NCI-H2107 treated with DMSO at 0.1 percent for 48 hours (cell line): ENCODE measurements around the gene HMOX1.

Source experiments
- DNase-seq: peaks from one replicate; lab custom pipeline; 2025; ENCODE audit not compliant: unreplicated experiment; lab: John Stamatoyannopoulos, UW

The HMOX1 gene, protein sequence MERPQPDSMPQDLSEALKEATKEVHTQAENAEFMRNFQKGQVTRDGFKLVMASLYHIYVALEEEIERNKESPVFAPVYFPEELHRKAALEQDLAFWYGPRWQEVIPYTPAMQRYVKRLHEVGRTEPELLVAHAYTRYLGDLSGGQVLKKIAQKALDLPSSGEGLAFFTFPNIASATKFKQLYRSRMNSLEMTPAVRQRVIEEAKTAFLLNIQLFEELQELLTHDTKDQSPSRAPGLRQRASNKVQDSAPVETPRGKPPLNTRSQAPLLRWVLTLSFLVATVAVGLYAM

DNA sequence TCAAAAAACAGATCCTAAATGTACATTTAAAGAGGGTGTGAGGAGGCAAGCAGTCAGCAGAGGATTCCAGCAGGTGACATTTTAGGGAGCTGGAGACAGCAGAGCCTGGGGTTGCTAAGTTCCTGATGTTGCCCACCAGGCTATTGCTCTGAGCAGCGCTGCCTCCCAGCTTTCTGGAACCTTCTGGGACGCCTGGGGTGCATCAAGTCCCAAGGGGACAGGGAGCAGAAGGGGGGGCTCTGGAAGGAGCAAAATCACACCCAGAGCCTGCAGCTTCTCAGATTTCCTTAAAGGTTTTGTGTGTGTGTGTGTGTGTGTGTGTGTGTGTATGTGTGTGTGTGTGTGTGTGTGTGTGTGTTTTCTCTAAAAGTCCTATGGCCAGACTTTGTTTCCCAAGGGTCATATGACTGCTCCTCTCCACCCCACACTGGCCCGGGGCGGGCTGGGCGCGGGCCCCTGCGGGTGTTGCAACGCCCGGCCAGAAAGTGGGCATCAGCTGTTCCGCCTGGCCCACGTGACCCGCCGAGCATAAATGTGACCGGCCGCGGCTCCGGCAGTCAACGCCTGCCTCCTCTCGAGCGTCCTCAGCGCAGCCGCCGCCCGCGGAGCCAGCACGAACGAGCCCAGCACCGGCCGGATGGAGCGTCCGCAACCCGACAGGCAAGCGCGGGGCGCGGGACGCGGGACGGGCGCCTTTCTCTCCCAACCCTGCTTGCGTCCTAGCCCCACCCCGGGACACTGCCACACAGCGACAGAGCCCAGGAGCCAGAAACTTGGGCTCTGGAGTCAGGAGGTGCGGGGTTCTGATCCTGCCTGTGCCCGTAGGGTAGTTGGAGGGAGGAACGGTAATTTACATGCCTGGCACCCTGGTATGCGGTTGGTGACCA, at the start of gene HMOX1:
TSS of gene HMOX1 (plus strand) at position 560 of the 887 bp plus-strand sequence. CDS start at position 638, 78 bp downstream.
- DNase-seq = no peak

DNA sequence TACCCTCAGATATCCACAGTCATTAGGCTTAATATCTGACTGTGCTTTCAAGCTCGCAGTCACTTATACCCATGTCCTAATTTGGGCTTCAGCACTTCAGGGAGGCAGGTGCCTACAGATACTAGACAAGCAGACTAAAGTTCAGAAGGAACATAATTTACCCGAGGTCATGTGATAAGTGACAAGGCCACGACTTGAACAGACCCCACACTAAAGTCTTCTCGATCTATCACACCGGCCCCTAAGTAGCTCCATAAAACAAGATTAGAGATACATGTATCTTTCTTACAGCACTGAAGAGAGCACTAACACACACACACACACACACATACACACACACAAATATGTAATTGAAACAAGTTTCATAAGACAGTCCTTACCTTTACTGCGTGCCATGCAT, 48.6 kb upstream of the HMOX1 start:
- no peak for DNase-seq

DNA sequence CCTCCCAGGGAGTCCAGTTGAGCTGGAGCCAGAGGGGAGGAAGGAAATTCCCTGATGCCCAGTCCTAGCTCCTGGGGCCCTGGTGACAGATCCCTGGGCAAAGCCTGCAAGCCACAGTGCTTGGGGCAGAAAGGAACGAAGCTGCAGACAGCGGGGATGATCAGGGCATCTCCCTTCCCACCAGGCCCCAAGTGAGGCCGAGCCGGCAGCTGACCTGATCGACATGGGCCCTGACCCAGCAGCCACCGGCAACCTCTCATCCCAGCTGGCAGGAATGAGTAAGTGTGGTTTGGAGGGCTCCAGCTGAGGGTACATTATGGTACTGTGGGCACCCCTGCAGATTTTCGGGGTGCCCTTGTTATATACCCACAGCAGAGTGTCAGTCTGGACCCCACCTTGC, 47.7 kb upstream of the HMOX1 start:
- DNase-seq = no peak

DNA sequence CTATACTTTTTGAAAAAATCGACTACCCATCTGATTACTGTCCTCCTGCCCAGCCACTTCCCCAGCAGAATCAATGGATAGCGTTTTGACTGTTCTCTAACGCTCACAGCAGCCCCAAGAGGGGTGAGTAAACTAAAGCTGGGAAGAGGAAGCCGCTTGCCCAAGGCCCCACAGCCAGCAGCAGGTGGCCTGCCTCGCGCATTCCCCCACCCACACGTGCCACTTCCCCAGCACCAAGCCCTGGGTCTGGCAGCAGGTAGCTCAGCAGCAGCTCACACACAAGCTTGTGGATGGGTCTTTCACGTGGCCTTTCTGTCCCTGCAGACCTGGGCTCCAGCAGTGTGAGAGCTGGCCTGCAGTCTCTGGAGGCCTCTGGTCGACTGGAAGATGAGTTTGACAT, 46.9 kb upstream of the HMOX1 start:
- peak; percentile 13 for DNase-seq

DNA sequence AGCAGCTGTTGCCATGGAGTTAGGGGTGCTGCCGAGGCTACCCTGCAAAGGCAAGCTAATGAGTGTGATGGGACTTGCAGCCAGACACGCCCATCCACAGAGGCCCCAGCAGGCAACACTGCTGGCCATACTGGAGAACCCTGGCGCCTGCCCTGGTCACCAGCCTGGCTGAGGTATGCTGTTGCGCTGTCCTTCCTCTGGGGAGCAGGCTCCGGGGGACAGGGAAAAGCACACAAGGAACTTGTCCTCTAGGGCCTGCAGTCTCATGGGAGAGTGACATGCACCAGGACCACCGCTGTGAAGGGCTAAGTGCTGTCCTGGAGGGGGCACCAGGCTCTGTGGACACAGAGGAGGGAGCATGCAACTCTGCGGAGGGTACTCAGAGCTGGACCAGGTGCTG, 45.4 kb upstream of the HMOX1 start:
- DNase-seq = no peak

DNA sequence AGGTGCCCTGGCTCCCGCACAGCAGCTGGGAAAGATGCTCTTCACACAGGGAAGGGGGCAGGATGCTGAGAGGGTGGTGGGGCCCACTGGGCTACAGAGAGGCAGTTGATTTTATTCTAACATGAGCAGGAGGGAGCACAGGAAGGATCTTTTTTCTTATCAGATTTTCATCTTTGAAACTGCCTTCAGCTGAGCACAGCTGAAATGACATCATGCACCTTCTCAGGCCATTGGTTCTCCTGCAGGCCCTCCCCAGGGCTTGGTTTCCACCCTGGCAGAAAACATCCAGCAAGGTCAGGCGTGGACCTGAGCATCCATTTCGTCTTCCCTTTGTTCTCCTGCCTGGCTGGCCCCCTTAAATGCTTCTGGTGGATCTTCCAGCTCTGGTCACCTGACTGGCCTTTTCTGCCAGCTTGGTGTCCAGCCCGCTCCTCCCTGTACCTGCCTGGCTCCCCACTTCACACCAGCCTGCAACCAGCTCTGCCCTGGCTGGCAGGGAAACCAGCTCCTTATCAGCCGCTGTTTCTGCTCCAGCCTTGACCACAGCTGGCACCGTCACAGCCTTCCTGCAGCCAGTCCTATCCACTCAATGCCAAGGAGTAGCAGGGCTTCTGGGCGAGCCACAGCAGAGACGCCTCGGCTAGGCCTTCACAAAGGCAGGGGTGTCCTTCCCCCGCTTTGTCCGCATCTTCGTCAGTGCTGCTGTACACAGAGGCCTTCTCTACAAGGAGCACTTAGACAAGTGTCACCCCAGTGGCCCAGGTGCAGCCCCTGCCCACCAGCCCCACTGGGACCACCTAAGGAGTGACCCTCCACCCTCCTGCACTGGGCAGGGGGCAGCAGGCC, 44.7 kb upstream of the HMOX1 start:
- DNase-seq = no peak

DNA sequence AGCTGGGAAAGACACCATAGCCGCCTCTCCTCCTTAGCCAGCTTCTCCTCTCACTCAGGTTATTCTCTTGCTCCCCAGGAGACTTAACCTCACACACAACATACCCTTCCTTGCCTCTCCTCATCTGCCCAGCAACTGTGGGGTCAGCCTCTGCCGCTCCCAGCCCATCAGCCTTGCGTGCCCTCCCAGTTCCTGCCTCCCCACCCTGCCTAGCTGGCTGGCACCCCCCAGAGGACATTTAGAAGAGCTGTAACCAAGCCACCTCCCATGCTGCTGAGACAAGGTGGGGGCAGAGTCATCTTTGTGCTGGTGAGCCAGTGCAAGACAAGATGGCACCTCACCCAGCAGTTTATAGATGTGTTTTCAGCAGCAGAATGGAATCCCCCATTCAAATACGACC, 43.0 kb upstream of the HMOX1 start:
- peak; percentile 7 for DNase-seq

DNA sequence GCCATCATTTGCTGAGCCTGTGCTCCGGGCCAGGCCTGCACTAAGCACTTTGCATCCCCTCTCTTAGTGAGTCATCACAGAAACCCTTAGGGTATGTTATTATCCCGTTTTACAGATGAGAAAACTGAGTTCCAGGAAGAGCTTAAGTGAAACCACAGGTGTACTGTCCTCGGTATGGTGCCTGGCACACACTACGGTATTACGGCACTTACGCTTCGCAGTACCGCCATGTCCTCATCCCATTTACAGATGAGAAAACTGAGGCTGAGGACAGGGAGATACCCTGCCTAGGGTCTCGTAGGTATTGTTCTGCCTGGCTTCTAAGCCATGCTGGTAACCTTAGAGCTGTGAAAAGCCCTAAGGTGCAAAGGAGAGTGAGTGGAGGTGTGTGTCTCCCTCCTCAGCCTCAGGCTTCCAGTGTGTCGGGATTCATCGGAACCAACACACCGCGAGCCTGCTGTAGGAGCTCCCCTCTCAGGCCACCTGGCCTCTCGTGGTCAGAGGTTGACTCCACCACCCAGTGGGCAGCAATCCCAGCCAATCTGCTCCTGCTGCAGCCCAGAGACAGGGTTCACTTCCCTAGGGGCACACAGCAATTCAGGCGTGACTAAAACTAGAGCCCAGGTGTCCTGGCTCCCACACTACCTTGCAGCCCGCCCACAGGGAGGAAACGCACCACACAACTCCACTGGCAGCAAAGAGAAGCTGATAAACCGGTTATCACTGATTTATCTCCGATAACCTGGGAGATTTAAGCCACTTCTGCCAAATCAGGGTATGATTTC, 39.6 kb upstream of the HMOX1 start:
- DNase-seq = no peak

DNA sequence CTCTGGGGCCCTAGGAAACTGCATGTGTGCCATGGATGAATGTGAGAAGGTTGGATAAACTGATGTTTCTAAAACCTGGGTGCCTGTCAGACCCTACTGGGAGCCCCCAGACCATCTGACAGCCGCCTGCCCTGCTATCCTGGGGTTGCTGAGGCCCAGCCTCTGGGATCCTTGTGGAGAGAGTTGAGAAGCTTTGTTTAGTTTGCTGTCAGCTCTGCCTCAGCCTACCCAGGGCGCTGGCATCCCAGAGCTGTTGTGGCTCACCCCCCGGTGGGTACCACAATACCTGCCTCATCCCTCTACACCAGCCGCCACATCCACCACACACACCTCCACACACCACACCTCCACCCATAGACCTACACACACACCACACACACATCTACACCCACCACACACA, 38.5 kb upstream of the HMOX1 start:
- no peak for DNase-seq

DNA sequence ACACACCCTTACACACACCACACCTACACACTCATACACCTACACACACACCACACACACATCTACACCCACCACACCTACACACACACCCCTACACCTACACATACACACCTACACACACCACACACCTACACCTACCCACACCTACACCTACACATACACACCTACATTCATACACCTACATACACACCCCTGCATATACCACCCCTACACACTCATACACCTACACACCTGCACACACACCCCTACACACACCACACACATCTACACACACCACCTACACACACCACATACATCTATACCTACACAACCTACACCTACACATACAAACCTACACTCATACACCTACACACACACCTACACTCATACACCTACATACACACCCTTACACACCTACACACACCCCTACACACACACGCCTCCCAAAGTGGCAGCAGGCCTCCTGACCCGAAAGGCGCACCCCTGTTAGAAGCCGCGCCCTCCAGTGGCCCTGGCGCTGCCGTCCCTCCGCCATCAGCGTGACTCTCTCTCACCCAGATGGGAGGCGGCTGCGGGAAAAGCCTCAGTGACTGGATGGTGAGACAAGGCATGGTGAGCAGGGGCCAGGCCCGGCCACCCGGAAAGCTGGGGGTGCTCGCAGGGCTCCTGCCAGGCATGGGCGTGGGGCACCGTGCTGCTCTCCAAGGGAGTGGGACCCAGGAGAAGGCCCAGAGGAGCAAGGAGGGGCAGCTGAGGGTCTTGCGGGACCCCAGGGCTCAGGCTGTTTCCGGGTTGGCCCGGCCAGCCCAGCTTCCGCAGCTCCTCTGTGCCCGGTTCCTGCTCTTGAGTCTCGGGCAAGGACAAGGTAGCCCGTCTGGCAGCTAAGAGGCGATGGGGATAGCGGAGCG, 37.0 kb upstream of the HMOX1 start:
- no peak for DNase-seq

DNA sequence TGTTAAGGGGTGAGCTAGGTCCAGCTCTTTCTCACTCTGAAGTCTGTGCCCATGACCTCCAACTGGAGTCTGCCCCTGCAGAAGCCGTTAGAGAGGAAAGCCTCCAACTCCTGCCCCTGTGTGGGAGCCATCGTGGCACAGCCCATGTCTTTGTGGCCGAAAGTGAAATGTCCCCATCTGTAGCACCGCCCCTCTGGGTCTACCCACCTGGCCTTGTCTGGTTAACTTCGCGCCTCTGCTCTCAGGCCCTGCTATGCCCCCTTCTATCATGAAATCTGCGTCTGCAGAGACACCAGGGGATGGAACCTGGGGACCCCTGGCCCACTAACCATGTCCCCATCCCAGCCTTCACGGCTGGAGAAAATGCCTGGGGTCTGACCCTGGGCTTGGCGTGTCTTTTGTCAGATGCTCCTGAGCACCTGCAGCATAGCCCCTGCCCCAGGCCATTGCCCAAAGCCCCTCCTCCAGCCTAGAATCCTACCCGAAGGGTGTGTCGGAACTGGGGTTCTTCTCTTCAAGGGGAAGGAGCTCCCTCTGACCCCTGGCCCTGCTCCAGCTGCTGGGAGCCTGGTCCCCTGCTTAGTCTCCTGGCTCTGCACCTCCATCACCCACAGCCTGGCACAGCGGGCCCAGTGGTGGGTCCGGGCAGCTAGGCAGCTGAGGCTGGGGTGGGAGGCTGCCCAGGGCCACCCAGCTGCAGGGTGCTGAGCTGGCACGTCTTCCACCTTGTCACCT, 35.8 kb upstream of the HMOX1 start:
- DNase-seq = no peak

DNA sequence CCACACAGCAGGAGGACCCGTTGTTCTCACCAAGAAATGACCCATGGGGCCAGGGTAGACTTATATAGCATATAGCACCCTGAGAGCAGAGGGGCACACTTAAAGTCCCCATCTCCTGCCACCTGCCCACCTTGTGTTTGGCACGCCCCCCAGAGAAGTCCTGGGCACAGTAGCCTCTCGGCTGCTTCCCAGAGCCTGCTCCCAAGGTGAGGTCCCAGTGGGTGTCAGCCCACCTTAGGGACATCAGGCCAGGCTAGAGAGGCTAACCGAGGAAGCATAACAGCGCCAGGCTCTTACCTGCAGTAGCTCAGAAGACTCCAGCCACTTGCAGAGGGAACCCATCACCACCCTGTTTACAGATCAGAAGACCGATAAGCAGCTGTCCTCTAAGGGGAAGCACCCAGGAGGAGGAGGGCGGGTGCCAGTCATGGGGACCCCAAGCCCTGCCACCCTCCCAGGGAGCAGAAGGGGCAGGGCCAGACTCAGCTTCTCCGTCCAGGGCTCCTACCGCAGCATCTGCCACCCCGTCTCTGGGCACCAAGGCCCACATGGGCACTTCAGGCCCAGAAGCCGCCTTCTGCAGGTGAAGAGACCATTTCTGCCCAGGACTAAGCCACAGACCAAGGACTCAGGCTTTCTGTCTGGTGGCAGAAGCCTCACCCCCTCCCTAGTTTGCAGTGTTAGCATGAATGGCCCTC, 34.9 kb upstream of the HMOX1 start:
- DNase-seq = no peak

DNA sequence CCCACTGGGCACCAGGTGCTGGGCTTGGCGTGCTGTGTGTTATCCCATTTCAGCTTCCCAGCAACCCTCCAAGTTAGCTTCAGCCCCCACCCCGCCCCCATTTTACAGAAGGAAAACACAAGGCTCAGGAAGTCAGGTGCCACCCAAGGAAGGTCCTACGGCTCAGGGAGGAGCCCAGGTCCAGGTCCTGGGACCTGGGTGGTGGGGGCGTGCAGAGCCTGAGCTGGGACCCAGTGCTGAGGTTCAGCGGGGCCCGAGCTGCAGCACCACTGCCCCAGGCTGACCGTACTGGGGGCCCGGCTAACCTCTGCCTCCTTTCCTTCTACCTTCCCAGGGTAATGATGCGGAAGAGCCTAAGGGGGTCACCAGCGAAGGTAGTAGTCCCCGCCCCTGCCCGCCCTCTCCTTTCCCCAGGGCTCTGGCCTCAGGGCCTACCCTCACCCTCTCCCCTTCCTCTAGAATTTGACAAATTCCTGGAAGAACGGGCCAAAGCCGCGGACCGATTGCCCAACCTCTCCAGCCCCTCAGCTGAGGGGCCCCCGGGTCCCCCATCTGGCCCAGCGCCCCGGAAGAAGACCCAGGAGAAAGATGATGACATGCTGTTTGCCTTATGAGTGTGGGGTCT, 34.2 kb upstream of the HMOX1 start:
- DNase-seq = no peak

DNA sequence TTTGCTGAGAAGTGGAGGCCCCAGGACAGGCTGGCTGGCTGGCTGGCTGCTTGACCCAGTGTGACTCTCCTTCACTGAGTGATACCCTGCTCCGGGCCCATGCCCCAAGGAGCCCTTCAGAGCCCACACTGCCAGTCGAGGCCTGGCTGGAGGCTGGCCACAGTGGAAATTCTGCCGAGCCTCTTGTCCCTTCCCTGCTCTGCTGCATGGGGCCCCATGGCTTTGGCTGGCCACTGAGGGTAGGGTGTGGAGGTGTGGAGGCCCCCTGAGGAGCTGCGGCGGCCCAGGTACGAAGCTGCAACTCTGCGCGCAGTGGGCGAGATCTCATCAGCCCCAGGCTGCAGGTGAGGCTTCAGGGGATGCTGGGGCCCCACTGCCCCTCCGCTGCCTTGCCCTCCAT, 33.4 kb upstream of the HMOX1 start:
- no peak for DNase-seq

DNA sequence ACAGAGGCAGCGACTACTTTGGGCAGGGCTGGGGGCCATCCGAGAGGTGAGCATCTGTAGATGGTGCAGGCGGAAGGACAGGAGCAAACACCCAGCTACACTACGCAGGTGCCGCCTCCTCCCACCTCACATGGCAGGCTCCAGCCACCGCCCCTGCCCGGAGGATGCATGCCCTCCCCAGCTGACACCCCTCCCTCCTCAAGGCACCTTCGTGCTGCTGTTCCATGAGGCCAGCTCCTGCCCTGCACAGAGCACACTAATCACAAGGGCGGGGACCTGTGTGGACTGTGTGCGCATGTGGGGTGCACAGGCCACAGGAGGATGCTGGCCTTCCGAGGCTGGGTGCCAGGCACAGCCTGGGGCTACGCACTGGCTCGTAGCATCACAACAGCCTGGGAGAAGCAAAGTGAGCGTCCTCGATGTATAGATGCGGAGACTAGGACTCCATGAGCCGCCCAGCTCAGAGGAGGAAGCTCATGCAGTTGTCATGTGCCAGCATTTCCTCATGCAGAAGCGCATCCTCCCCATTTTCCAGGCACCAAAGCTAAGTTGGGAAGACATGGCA, 32.8 kb upstream of the HMOX1 start:
- DNase-seq = no peak

DNA sequence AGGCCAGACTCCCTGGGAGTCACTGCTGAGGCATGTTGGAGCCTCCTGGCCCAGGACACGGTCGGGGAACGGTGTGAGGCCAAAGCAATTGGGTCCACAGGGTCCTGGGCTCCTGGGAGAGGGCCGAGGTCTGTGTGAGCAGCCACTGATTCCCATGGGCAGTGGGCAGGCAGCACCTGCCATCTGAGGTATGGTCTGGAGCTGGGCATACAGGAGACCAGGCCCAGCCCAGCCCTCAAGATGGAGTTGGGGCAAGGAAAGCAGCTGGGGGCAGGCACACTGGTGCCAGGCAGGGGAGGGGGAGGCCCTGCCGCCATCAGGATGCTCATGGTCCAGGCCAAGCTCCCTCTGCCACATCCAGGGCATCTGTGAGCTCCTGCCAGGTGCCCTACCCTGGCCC, 32.2 kb upstream of the HMOX1 start:
- no peak for DNase-seq

DNA sequence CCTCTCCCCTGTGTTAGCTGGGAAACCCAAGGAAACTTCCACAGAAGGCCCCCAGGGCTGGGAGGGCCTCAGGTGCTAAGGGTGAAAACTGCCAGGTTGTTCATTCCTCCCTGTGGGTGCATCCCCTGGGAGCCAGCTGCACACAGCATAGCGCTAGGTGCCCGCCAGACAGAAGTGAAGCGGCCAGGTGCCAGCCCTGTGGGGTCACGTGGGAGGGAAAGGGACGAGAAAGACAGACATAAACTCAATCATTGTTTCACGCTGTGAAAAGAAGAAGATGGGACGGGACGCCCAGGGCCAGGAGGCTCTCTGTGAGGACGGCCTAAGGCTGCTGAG, 31.6 kb upstream of the HMOX1 start:
- peak; percentile 73 for DNase-seq
